Upper lobe of left lung (tissue), 4 donors: ENCODE measurements around the gene ARID3C.

Experiments used
- CTCF ChIP-seq, 6 experiments: fragments of 450-650 bp in 4 of 6; fragments of 200-600 bp in 2 of 6; sonication (generic) in 2 of 6; IDR thresholded peaks; one replicate each; pipeline ENCODE4 v1.5.1; 2016 to 2019; ENCODE audit warnings: antibody characterized with exemption in 6 of 6
- EP300 ChIP-seq, 4 donors: sonication (generic); formaldehyde crosslinking; IDR thresholded peaks; one replicate each; pipeline ENCODE4 v1.5.1; 2017; ENCODE audit warnings: antibody characterized with exemption in 4 of 4, control low read depth in 2 of 4
- POLR2A ChIP-seq, 4 donors: fragments of 450-650 bp; IDR thresholded peaks; one replicate each; pipeline ENCODE4 v1.5.1; 2016 to 2017; ENCODE audit warnings: antibody characterized with exemption in 4 of 4, mild to moderate bottlenecking in 2 of 4
- POLR2AphosphoS5 ChIP-seq, 2 donors: sonication (generic); formaldehyde crosslinking; IDR thresholded peaks; one replicate each; pipeline ENCODE4 v1.5.1; 2017; ENCODE audit warnings: antibody characterized with exemption in 2 of 2

- no peak for TF ChIP-seq CTCF (IDR thresholded peaks at IDR 0.05)
- TF ChIP-seq POLR2A (IDR thresholded peaks at IDR 0.05), result peak in 3 of 4 donors; percentile 25 to 69 (median 51)
- peak; percentile 17 to 53 for TF ChIP-seq POLR2AphosphoS5 (IDR thresholded peaks at IDR 0.05)
- no peak for TF ChIP-seq EP300 (IDR thresholded peaks at IDR 0.05)
Observed at GRCh38 chr9:34620061-34620994, 8.5 kb downstream of the ARID3C start, which contains the start of gene DCTN3.
